ENCODE results near the gene CHST12. TPM values are rescaled to one million over a fixed set of nuclear protein-coding genes. Genes with fewer than 3 reads are reported as not detected.

CHST12 gene
- total RNA-seq, 1 experiment from 2014 or later = 19.3 TPM

- no peaks in the 10 kb centered on the region for H3K23me2 ChIP-seq (ENCODE audit: insufficient read length, low read depth, low read length, poor library complexity, severe bottlenecking)
- no peak overlapping the region for H3K27ac ChIP-seq (ENCODE audit: insufficient read length, low read depth, low read length)
- no peak overlapping the region for H3K56ac ChIP-seq (ENCODE audit: insufficient read length, low read depth, low read length)
- no peaks in the 10 kb centered on the region for H3K79me1 ChIP-seq (ENCODE audit: insufficient read depth, low read depth, low read length, poor library complexity, severe bottlenecking)
- H3K9ac ChIP-seq (ENCODE audit: extremely low read depth, insufficient read length, low read length) = no peak overlapping the region
- H3K36me3 Mint-ChIP-seq (ENCODE audit: insufficient read depth in 1 of 3, low read depth in 3 of 3) = no peaks in the 10 kb centered on the region; a peak in 1 of 7 replicates
- no peak for TF ChIP-seq CTCF (conservative IDR thresholded peaks at IDR 0.05)
- peaks cover 2% of the 10 kb centered on the region; the same call in 1 of the 2 replicates for H3K4me1 ChIP-seq (ENCODE audit: insufficient read depth, low read length)
- H3K4me3 Mint-ChIP-seq = no peak overlapping the region
- WGBS (ENCODE audit: extremely low coverage, insufficient read length, low lambda C conversion rate) = 100% methylated on average over 2 of the region's 12 CpGs
- H3K18ac ChIP-seq (ENCODE audit: insufficient read length, low read depth, low read length) = no peak overlapping the region
- H4K20me1 ChIP-seq (ENCODE audit: control insufficient read depth, insufficient read depth, insufficient read length) = no peaks in the 10 kb centered on the region
- H2BK20ac ChIP-seq (ENCODE audit: low read depth, low read length, poor library complexity, severe bottlenecking) = no peak overlapping the region
- DNase-seq = no peak
- H3K27me3 ChIP-seq (ENCODE audit: insufficient read depth, low read length) = no peaks in the 10 kb centered on the region
- H4K91ac ChIP-seq (ENCODE audit: insufficient read length, low read depth, low read length) = no peak overlapping the region
- H3K9me3 ChIP-seq (ENCODE audit: control insufficient read depth, low read depth, low read length) = no peaks in the 10 kb centered on the region
- H2AK5ac ChIP-seq (ENCODE audit: insufficient read length, low read length) = no peak overlapping the region
- no peaks in the 10 kb centered on the region; a peak in 2 of 5 replicates for H3K9me3 Mint-ChIP-seq
- H3K27me3 Mint-ChIP-seq (ENCODE audit: low read depth) = no peaks in the 10 kb centered on the region; the same call in 1 of the 2 replicates
- peaks cover 21 to 39% of the 10 kb centered on the region in 2 experiments for H3K4me1 Mint-ChIP-seq
- no peak overlapping the region for H3K14ac ChIP-seq (ENCODE audit: insufficient read depth, low read length)
- no peak overlapping the region for H2AFZ ChIP-seq (ENCODE audit: low read length)
- no peak overlapping the region for H2BK120ac ChIP-seq (ENCODE audit: low read depth, low read length, poor library complexity, severe bottlenecking)
- no peak overlapping the region for H4K8ac ChIP-seq (replicated peaks; ENCODE audit: insufficient read length, low read depth, low read length)
- H3K4me2 ChIP-seq (ENCODE audit: insufficient read depth, insufficient read length, low read length) = no peak overlapping the region
- H3K79me2 ChIP-seq (ENCODE audit: insufficient read depth, low read length) = no peaks in the 10 kb centered on the region
- no peak overlapping the region for H4K5ac ChIP-seq (ENCODE audit: insufficient read length, low read depth, low read length)
- H2BK15ac ChIP-seq (ENCODE audit: low read depth, low read length) = no peak overlapping the region
- no peak overlapping the region for H3K27ac Mint-ChIP-seq
- no peak overlapping the region for H3K23ac ChIP-seq (ENCODE audit: insufficient read length, low read depth, low read length)
- H3T11ph ChIP-seq (ENCODE audit: low read length) = no peak overlapping the region
- H2BK12ac ChIP-seq (ENCODE audit: insufficient read length, low read depth, low read length) = no peak overlapping the region
- H3K4ac ChIP-seq (ENCODE audit: low read depth, low read length) = no peak overlapping the region
- H2BK5ac ChIP-seq (ENCODE audit: insufficient read length, low read length) = no peak overlapping the region
Measured at GRCh38 chr7:2473496-2474180, 70.2 kb downstream of the CHST12 start.

Data from H9 (cell line).